Measurements from ENCODE around the gene RELL2.

Gene RELL2

DNA sequence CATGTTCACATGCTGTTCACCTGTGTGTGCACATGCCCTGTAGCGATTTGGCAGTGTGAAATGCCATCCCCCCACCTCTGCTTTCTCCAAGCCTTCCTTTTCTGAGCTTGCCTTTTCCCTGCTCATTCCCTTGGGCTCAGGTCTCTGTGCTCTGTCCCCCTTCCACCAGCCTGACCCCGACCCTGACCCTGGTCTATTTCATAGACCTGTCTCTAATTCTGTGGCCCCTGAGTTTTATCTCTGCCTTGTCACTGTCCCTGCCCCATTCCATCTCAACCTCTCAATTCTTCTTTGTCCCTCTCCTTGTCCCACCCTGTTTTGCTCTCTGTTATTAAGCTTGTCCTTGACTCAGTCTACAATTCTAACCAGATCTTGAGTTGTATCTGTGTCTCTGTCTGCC lies 44.5 kb downstream of the RELL2 start:
- no peak for DNase-seq

DNA sequence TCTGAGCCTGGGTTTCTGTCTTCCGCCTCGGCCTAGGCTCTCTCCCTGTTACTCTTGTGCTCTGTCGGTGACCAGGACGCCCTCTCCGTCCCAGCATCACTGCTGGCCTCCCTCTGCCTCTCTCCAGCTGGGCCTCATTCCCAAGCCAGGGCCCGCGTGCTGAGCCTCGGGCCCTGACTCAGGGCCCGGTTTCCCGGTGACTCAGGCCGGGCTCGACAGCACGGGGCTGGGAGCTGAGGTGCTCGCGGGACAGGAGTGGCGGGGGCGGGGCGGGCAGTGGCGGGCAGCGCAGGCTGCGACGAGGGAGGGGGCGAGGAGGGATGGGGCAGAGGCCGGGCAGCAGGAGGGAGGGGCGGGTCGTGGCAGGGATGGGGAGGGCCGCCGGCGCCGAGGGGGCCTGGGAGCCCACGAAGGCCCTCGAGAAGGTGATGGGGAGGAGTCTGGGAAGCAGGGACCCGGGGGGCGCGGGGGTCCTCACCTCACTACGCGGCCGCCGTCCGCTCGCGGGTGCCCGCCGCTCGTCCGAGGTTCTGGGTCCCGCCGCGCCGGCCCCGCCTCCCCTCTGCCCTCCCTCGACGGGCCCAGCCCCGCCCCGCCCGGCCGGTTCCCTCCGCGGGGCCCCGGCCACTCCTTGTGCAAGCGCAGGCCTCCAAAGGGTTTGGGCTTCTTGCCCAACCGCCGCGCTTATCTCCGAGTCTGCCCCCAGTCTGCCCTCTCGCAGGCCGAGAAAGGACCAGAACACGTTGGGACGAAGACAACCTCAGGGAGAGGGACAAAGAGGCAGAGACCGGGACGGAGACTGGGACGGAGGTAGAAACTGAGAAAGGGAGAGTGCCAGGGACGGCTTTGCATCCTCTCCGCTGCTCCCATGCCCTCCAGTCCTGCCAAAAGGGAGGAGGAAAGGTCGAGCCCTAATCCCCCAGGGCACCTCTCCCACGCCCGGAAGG lies 45.2 kb downstream of the RELL2 start, which contains the start of gene ARAP3:
Gene ARAP3 (minus strand): TSS at position 536 of the 947 bp plus-strand sequence. CDS start 1,744 bp downstream, outside the sequence.
- peak; percentile 20 for DNase-seq

DNA sequence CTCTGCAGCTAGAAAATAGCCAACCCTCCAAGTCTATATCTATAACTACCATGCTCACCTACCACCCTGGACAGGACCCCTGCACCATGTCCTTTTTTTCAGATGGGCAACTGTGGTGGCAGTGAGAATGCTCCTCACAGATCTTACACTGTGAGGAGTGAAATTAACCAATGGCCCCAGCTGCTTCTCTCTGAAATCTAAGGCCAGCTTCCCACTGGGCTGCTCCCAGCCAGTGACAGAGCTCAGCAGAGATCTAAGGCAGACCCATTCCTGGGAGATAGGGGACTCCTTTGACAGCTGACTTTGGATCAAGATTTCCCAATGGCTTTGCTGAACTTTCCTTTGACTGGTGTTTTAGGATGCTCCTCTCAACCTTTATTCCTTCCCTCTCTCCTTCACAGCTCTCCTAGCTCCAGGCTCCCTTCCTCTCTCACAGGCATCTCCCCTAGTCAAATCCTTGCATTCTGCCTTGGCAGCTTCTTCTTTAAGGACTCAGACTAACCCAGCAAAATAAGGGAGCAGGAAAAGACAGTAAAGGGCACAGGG lies 46.9 kb downstream of the RELL2 start:
- DNase-seq, result no peak

DNA sequence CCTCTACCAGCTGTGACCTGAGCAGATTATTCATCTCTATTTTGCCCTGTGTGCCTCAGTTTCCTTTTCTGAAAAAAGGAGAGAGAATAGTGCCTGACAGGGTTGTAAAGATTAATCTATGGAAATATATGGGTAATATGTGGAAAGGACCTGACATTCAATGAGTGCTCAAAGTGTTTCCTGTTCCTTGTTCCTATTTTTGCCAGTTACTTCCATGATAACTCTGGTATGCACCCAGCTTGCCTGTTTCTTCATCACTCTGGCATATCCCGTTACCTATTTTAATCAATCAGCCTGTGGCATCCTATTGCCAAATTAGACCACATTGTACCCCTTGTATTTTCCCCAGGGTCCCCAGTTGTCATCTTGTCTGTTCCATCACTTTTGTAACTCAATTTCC lies 48.8 kb downstream of the RELL2 start:
- DNase-seq, result no peak

DNA sequence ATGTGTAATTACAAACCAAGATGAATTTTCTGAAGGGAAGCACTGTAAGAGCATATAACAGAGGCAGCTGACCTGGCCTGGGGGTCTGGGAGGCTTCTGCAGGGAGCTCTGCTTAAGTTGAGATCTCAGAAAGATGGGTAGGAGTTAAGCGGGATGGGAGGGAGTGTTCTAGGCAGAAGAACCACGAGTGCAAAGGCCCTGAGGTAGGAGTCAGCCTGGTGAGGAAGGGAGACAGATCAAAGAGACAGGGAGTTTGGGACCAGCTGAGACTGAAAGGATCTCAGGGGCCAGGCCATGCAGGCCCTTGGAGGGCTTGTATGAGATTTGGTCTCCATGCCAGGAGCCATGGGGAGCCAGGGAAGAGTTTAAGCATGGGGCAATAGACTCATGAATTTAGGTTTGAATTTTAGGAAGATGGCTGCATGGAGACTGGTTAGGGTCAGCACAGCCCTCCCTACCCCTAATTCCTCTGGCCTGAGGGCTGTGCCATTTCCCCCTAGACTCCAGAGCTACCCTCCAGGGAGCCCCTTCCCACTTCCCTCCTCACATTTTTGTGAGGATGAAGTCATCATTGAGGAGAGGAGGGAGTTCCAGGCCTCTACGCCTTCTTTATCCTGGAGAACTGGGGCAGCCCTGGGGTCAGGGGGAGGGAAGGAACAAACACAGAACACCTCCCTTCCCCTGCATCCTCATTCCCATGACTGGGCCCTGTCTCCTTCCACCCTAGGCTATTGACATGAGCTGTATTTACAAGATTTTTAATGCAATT lies 50.0 kb downstream of the RELL2 start:
- no peak for DNase-seq

Measured in NCI-H146 (cell line).